Tongue (tissue), 2 donors: ENCODE measurements around the gene PRKCB. TPM values are rescaled to one million over a fixed set of nuclear protein-coding genes. Genes with fewer than 3 reads are reported as not detected.
A peak's percentile ranks its signal among the peaks of the same experiment; 100 is the strongest.
"Not testable (repeated sequence)": the region's sequence is repeated elsewhere in the genome, so short reads cannot be mapped to it uniquely, and the experiment has no call there.

Experiments
- DNase-seq: peaks from one replicate; pipeline ENCODE4 v3.0.0-alpha.2; 2015
- total RNA-seq: library from RNA; depleted of rRNA; stranded (reverse); fragments of >200 nt; gene quantifications from one replicate; pipeline ENCODE4 v1.2.3, GENCODE V29; 2014

PRKCB gene
- total RNA-seq, 1 donor from 2014 or later = 6.7 TPM

DNA sequence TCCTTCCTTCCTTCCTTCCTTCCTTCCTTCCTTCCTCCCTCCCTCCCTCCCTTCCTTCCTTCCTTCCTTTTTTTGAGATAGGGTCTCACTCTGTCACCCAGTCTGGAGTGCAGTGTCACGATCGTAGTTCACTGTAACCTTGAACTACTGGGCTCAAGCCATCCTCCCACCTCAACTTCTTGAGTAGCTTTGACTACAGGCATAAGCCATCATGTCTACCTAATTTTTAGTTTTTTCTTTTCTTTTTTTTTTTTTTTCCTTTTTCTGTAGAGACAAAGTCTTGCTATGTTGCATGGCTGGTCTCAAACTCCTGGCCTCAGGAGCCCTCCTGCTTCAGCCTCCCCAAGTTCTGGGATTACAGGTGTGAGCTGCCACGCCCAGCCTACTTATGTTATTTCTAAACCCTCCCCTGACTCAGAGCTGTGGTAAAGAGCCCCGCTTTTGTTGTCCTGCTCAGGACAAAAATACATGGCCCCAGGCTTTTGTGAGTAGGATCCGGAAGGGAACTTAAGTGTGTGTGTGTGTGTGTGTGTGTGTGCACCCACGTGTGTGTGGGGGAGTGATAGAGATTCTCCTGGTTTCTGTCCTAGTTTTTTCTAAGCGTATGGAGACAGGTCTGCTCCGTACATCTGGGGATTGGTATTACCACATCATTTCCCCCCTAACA, 67.1 kb downstream of the PRKCB start:
- DNase-seq = no peak

DNA sequence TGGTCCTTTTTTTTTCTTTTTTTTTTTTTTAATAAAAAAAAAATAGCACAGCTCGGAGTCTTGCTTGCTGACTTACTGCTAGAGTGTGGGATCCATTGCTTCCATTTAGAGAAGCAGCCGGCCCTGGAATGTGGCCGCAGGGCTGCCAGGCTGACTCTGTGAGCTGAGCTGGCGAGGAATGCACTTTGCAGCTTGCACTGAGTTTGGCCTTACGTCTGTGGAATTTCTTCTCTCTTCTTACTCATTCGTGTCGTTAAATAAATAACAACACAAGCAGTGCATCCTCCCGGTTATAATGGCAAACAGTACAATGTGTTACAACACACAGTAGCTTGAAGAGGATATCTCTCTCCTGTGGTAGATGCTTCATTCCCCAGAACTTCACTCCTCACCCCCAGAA, 69.2 kb downstream of the PRKCB start:
- peak; percentile 76 for DNase-seq

DNA sequence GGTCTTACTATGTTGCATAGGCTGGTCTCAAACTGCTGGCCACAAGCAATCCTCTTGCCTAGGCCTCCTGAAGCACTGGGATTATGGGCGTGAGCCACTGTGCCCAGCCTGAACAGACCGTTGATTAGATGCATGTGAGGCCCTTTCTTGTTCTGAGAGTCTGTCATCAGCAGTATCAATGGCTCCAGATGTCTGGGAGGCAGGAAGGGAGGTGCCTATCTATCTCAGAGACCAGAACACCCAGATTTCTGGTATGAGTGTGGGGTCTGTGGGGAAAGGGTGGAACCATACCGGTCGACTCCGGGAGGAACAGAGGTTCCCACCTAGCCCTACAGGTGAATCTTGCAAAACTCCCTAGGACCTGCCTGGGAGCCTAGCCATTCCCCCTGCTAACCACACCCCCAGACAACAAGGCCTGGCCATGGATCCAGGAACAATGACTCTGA, 71.7 kb downstream of the PRKCB start:
- no peak for DNase-seq

DNA sequence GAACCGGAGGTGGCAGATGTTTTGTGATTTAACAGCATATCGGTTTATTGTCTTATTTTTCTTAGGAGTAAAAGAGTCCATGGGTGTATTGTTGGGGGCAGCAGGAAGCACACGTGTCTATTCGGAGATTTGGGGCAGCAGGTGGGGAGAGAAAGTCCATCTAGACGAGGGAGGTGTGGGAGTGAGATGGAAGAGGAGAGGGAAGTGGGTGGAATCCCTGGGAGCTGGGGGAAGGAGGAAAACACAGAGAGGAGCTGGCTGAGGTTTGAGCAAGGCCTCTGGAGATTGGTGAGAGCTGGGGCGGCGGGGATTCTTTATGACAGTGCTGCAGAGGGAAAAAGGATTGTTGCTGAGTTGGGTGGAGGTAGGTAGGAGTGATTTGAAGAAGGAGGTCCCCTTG, 72.1 kb downstream of the PRKCB start:
- no peak for DNase-seq

DNA sequence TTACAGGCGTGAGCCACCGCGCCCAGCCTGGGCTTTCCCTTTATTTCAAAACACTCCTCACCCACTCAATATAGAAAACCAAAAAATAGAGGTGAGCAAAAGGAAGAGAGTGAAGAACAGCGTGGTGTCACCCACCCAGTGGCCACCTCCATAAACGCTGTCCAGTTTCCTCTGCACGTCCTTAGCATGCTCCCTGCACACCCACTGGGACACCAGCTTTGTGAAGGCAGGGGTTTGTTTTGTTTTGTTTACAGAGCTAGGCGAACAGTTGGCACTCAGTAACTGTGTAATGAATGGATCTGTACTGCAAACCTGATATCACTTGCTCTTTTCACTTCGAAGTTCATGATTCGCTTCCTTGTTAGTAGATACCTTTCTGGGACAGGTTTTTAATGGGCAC, 73.0 kb downstream of the PRKCB start:
- no peak for DNase-seq

DNA sequence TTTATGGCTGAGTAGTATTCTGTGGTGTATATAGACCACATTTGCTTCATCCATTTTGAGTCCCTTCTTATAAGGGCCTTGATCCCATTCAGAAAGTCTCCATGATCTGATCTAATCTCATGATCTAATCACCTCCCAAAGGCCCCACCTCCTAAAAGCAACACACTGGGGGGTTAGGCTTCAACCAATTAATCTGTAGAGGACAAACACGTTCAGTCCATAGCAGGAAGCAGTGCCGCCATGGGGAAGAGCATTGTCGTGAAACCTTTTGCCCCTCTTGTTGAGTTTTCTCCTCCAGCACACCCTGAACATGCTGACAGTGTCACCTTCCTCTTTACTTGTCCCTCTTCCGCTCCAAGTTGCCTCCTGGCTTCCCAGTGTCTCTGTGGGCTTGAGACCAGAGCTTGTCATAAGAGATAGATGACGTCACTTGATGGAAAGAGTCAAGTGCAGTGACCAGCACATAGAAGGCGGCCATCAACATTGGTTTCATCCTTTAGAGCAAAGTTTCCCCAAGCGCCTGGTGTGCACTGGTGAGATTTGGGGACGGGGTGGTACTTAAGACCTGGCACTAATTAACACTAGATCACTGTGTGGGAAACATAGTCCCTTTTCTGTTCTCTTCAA, 74.1 kb downstream of the PRKCB start:
- DNase-seq = no peak

DNA sequence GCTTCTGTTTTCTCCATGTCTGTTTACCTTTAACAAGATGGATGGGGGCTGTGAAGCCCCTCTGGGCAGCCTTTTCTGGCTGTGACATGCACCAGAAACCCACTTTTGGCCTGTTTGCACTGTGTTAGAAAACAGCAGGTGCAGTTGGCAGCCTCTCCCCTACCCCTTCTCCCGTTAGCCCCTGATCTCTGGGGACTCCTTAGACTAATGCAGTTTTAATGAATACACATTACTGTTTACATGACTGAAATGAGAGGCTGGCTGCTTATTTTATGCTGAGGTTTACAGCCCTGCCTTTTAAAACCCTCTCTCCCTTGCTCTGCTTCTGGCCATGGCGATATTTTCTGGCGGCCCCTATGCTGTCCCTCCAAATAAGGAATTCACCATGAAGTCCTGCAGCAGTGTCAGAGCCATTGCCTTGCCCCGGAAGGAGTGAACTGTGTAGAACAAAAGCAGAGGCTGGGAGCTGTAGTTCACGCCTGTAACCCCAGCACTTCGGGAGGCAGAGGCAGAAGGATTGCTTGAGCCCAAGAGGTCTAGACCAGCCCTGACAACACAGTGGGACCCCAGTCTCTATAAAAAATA, 79.3 kb downstream of the PRKCB start:
- peak; percentile 27 for DNase-seq

DNA sequence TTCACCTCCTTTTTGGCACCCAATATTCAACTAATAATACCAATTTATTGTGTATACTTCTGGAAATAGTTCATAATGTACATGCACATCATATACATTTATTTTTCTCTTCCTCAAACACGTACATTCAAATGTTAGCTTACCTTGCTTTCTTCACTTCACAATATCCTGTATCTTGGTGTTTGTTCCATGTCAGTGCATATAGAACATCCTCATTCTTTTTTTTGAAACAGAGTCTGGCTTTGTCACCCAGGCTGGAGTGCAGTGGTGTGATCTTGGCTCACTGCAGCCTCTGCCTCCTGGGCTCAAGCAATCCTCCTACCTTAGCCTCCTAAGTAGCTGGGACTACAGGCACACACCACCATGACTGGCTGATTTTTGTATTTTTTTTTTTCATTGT, 80.8 kb downstream of the PRKCB start:
- DNase-seq = not testable (repeated sequence)

DNA sequence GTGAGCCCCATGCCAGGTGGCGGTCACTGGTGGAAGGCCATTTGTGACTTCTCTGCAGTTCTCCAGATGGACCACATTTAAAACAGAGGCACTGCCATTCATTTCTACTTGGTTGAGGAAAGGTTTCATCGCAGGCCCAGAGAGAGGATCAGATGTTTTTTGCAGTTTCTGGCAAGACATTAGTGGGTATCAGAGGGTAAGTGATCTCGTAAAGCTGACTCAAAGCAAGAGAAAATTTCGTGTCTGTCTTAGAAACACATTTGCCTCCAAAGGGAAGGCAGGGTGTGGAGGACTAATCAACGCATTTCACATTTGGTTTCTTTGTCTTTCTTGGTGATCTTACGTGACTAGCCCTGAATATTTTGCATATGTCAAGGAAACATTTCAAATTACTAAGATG, 81.8 kb downstream of the PRKCB start:
- DNase-seq = no peak

DNA sequence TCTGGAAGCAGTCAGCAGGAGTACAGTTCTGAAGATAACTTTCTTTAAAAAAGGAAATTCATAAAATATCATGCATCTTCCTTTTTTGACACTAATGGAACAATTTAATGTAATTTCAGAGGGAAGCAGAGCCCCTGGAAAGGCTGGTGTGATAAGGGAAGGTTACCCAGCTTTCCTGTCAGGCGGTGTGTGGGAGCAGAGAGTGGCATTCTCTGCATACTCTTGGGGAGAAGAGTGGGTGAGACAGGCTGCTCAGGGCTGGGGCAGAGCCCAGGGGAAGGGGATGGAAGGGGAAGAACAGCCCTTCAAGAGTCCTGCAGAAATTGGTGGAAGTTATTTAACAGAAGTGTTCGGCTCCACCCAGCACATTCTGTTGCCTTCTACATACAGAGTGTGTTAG, 84.7 kb downstream of the PRKCB start:
- DNase-seq = no peak

DNA sequence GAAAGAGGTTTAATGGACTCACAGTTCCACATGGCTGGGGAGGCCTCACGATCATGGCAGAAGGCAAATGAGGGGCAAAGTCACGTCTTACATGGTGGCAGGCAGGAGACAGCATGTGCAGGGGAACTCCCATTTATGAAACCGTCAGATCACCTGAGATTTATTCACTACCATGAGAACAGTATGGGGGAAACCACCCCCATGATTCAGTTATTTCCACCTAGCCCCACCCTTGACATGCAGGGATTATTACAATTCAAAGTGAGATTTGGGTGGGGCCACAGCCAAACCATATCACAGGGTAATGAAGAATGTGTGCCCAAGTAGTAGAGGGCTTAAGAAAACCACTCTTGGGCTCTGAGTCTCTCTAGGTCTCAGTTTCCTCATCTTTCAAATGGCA, 85.1 kb downstream of the PRKCB start:
- DNase-seq = no peak

DNA sequence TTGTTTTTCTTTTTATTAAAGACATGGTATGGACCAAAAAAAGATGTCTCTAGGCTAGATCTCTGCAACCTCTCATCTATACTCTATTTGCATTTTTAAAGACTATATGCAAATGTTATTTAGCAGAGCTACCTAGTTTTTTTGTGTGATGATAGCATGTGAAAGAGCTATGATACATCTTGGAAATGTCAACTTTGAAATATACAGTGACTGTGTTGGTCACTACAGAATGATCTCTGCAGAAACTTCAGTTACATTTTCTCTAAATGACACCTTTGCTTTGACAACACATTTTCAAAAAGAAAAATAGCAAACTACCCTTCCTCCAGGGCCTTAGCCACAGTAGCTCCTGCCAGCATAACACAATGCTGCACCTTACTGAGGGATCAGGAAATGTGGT, 86.6 kb downstream of the PRKCB start:
- DNase-seq = no peak

DNA sequence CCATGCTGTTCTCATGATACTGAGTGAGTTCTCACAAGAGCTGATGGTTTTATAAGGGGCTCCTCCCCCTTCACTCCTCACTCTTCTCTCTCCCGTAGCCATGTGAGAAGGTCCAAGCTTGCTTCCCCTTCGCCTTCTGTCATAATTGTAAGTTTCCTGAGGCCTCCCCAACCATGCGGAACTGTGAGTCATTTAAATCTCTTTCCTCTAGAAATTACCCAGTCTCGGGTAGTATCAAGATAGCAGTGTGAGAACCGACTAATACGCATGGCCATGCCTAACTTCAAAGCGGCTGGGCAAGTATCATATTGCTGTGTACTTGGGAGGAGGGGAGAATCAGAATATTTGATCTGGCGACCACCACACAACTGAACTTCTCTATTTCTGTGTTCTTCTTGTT, 88.3 kb downstream of the PRKCB start:
- DNase-seq = peak; percentile 5

DNA sequence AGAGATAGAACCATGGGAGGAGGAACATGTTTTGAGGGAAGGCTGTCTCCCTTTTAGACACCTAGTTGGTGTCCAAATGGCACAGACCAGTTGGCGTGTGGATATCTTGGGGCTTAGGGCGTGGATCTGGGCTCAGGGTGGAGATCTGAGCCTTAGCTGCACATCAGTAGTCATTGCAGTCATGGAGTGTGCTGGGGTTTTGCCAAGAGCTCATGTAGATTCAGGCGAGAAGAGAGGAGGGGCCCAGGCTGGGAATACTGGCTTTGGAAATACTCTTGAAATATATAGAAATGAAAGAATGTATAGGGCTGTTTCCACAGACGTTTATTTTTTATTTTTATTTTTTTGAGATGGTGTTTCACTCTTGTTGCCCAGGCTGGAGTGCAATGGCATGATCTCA, 92.0 kb downstream of the PRKCB start:
- peak; percentile 81 for DNase-seq

DNA sequence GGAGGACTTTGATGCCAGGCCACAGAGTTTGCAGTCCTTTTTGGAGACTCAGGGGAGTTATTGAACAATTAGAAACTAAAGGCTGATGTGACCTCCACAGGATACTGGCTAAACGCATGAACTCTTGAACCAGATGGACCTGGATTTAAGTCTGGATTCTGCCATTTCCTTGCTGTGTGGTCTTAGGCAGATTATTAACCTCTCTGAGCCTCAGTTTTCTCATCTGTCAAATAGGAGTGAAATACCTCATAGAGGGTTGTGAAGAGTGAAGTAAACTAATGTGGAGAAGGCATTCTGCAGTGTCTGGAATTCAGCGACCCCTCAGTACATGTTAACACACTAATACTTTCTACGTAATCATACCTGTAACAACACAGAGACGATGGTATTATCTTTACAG, 93.5 kb downstream of the PRKCB start:
- DNase-seq = no peak

DNA sequence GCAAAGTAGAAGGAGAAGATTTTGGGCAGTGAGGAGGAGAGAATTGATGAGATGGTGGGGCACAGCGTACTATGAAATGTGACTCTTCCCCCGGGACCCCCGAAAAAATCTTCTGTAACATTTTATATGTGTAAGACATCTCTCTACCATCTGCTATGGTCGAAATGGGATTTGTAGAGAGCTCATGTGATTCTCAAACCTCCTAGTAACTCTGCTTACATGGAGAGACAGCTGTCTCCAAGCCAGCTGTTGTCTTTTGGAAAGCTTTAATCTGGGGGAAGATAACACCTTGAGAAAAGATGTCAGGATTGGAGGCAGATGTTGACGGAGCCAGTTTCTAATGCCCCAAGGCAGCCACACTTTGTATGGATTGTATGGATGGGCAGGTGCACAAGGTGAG, 94.1 kb downstream of the PRKCB start:
- peak; percentile 78 for DNase-seq

DNA sequence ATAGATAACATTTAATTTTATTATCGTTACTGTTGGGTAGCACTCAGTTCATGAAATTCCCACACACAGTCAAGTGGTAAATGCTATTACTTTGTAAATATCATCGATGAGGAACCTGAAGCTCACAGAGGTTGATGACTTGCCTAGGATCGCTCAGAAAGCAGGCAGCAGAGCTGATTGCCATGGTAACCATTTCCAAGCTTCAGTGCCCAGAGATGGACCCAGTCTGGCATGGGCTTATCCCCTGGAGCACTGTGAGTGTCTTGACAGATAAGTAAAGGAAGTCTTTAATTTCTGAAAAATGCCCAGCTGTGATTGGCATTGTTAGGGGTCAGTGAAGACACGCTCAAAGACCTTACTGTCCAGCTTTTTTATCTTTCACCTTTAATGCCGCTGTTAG, 95.0 kb downstream of the PRKCB start:
- no peak for DNase-seq

DNA sequence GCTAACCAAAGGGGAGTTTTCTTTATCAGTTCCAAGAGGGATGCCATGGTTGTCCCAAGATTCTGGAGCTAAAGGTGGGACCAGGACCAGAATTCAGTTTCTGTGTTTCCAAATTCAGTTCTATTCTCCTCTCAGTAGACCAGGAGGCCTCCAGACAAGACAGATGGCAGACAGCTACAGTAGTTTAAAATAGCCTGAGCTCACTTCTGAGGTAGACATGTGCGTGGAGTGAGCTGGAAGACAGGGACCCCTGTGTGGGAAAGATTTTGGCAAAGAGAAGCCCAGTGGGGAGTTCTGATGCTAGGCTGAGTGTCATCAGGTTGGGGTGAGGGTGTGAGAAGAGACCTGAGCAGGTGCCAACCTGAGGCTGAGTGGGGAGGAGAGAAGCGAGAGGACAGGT, 95.4 kb downstream of the PRKCB start:
- DNase-seq = no peak

DNA sequence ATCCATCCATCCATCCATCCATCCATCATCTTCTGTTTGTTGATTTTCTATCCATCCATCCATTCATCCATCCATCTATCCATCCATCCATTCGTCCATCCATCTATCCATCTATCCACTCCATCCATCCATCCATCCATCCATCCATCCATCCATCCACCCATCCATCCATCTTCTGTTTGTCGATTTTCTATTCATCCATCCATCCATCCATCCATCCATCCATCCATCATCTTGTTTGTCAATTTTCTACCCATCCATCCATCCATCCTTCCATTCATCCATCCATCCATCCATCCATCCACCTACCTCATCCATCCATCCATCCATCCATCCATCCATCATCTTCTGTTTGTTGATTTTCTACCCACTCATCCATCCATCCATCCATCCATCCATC, 97.9 kb downstream of the PRKCB start:
- not testable (repeated sequence) for DNase-seq

DNA sequence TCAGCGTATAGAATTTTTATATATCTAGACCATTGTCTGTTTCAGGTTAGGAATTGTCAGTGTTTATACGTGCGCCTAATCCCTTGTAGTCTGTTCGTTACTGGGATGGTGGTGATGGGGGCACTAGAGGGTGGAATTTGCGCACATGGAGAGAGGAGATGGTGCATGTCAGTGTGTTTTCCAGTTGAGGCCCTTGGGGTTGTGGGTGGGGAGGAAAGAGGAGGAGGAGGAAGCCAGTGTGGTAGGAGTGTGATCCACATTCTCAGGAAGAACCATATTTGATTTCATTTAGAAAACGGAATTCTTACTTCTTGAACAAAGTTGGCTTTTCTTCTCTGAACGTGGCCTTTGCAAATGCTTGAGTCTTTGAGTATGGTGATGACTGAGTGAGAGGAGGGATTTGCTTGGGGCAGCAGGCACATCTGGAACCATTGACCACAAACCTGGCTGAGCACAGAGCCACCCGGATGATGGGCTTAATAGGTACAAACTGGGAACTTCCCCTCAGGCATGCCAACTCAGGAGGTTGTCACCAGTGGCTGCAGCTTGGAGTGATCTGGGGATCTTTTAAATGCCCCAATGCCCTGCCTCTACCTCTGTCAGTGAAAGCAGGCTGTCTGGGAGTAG, 98.9 kb downstream of the PRKCB start:
- DNase-seq = no peak

DNA sequence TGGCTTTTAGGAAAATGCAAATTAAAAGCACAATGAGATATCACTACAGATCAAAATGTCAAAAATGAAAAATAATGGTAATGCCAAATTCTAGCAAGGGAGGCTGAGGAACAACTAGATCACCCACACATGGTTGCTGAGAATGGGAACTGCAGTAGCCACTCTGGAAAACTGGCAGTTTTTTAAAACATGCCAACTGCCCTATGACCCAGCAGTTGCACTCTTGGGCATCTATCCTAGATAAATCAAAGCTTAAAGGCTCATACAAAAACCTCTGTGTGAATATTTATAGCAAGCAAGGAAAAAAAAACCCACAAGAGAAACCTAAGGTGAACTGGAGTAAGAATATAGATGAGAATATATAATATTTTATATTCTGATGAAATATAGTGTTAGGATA, 104.3 kb downstream of the PRKCB start:
- DNase-seq = no peak

DNA sequence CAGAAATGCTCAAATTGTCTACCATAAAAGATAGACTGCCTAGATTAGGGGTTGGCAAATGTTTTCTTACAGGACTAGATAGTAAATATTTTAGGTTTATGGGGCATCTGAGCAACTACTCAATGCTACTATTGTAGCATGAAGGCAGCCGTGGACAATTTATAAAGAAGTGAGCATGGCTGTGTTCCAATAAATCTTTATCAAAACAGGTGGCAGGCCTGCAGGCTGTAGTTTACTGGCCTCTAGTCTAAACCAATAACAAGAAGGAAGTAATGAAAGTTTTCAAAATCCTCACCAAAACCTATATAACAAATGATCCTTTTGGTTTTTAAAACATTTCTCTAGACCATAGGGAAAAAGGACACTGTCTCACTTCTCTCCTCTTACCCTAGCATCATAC, 105.2 kb downstream of the PRKCB start:
- DNase-seq = no peak

DNA sequence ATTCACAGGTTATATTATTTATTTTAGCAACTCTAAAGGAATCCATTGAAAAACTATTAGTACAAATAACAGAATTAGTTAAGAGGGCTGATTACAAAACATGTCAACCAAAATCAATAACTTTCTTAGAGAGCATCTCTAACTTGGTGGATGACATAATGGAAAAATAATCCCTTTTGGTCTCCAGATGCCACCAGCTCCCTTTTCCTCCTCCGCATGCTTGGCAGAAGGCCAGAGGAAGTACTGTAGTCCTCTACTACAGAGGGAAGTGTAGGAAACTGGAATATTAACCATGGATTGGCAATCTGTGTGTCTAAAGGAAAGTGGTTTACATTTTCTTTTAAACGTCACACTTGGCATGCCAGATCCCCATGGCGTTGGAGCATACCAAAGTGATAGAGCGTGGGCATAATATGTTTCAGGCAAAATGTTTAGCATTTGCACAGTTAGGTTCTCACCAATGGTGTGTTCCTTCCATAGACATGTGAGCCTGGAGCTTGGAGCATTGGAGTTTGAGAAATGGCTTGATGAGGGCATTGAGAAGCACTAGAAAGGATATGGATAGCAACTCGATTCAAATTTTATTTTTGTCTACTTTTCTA, 106.3 kb downstream of the PRKCB start:
- peak; percentile 69 for DNase-seq
